ENCODE data around the gene ECEL1. TPM values are rescaled to one million over a fixed set of nuclear protein-coding genes. Genes with fewer than 3 reads are reported as not detected.

Gene ECEL1
- total RNA-seq, 1 experiment from 2014 or later, result not detected

DNA sequence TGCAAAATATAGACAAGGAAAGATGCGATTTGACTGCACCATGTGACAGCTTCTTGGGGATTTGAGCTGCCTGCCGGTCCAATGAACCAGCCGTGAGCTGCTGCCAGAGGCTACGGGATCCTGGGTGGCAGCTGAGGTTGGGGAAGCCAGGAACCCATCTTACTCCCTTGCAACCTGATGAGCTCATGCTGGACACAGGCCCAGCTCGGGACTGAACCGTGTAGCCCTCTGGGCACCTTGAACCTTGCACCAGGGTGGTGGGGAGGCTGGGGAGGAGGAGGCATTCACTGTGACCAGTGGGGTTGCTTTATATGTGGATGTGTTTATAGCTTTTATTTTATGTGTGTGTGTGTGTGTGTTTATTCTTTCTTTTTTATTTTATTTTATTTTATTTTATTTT, 22.6 kb downstream of the ECEL1 start:
- H3K27ac ChIP-seq, result no peak overlapping the region
- no peaks in the 10 kb centered on the region for H4K20me1 ChIP-seq (ENCODE audit: insufficient read depth)
- H3K9me3 ChIP-seq (ENCODE audit: insufficient read depth, low read depth), result no peaks in the 10 kb centered on the region
- no peaks in the 10 kb centered on the region for H3K4me1 ChIP-seq (replicated peaks; ENCODE audit: insufficient read depth)
- no peak overlapping the region for H3K4me2 ChIP-seq
- ChIA-PET CTCF (no interaction called here), POLR2A (ENCODE audit: unreplicated experiment) (no interaction called here)
- H3K79me2 ChIP-seq (ENCODE audit: low read depth), result no peaks in the 10 kb centered on the region
- no peaks in the 10 kb centered on the region for H3K9me2 ChIP-seq (ENCODE audit: insufficient read depth)
- no peaks in the 10 kb centered on the region for H3F3A ChIP-seq (ENCODE audit: insufficient read depth, low read depth)
- peaks cover 79% of the 10 kb centered on the region for H3K27me3 ChIP-seq (ENCODE audit: insufficient read depth, low read depth)
- H3K36me3 ChIP-seq (ENCODE audit: low read depth), result no peaks in the 10 kb centered on the region
- H3K4me3 ChIP-seq, result no peak overlapping the region
- intact Hi-C loops (cut with micrococcal nuclease; ENCODE audit: unreplicated experiment), result no loop called here
- BruUV-seq (replicated peaks), result no TSS peak
- H2AFZ ChIP-seq, result no peak overlapping the region
- no peak for TF ChIP-seq EZH2 (IDR thresholded peaks at IDR 0.05; ENCODE audit: low read depth)
- TF ChIP-seq, protein P1, sequence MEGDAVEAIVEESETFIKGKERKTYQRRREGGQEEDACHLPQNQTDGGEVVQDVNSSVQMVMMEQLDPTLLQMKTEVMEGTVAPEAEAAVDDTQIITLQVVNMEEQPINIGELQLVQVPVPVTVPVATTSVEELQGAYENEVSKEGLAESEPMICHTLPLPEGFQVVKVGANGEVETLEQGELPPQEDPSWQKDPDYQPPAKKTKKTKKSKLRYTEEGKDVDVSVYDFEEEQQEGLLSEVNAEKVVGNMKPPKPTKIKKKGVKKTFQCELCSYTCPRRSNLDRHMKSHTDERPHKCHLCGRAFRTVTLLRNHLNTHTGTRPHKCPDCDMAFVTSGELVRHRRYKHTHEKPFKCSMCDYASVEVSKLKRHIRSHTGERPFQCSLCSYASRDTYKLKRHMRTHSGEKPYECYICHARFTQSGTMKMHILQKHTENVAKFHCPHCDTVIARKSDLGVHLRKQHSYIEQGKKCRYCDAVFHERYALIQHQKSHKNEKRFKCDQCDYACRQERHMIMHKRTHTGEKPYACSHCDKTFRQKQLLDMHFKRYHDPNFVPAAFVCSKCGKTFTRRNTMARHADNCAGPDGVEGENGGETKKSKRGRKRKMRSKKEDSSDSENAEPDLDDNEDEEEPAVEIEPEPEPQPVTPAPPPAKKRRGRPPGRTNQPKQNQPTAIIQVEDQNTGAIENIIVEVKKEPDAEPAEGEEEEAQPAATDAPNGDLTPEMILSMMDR (conservative IDR thresholded peaks at IDR 0.05), result no peak
- no peak for DNase-seq

DNA sequence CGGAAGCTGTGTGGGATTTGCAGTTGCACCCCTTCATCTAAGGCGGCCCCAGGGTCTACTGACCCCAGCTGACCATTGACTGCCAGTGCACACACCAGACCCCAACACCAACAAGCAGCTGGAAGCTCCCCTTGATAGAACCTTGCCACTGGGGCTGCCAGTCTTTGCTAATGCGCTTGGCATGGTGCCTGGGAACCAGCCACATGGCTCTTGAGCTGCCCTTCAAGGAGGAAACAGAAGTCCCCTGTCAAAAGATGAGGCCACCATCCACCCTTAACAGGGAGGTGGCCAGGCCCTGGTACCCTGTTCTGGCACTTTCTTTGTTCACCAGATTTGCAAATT, 23.1 kb downstream of the ECEL1 start:
- no peak for TF ChIP-seq EZH2 (IDR thresholded peaks at IDR 0.05; ENCODE audit: low read depth)
- Histone ChIP-seq H2AFZ (no peak overlapping the region), H3K4me2 (no peak overlapping the region), H3K9me3 (ENCODE audit: insufficient read depth, low read depth) (no peaks in the 10 kb centered on the region), H3K36me3 (ENCODE audit: low read depth) (no peaks in the 10 kb centered on the region), H3K27ac (no peak overlapping the region), H3K9me2 (ENCODE audit: insufficient read depth) (no peaks in the 10 kb centered on the region), H3K27me3 (ENCODE audit: insufficient read depth, low read depth) (peaks cover 79% of the 10 kb centered on the region), H4K20me1 (ENCODE audit: insufficient read depth) (no peaks in the 10 kb centered on the region), H3K4me1 (replicated peaks; ENCODE audit: insufficient read depth) (no peaks in the 10 kb centered on the region), H3K79me2 (ENCODE audit: low read depth) (no peaks in the 10 kb centered on the region), H3K4me3 (no peak overlapping the region), H3F3A (ENCODE audit: insufficient read depth, low read depth) (no peaks in the 10 kb centered on the region)
- POLR2A ChIA-PET (ENCODE audit: unreplicated experiment), result no interaction called here
- CTCF ChIA-PET, result no interaction called here
- no TSS peak for BruUV-seq (replicated peaks)
- intact Hi-C loops (cut with micrococcal nuclease; ENCODE audit: unreplicated experiment), result no loop called here
- no peak for DNase-seq

DNA sequence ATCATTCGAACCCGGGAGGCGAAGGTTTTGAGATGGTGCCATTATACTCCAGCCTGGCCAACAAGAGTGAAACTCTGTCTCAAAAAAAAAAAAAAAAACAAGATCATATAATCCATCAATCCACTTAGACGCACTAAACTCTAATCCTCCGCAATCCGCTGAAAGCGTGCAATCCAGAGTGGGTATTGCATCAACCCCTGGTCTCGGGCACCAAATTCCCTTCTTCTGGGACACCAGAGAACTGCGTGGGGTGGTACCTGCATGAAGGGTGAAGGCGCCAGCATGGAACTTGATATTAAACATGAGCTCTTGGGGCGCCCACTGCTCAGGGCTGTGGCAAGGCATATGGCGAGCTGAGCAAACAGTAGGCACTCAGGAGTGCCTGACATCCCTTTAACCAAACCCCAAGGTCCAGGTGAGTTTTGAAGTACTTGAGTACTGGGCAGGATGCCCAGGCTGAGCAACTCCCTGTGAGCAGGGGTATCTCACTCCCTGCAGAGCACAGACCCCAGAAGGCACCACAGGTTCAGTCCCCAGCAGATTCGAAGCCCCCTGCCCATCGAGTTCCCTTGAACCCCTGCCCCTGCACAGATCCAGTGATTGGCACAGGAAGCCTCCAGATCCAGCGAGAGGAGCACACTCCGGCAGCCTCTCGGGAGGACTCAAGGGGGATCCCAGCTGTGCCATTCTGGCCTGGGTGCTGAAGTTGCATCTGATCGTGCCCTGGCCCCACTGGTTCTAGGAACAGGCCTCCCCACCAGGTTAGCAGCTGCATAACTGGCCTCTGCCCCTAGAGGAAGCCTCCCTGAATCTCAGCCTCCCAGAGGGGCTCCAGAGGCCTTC, 23.7 kb downstream of the ECEL1 start:
- no peaks in the 10 kb centered on the region for H3K79me2 ChIP-seq (ENCODE audit: low read depth)
- no peaks in the 10 kb centered on the region for H3F3A ChIP-seq (ENCODE audit: insufficient read depth, low read depth)
- intact Hi-C loops (cut with micrococcal nuclease; ENCODE audit: unreplicated experiment), result no loop called here
- peaks cover 79% of the 10 kb centered on the region for H3K27me3 ChIP-seq (ENCODE audit: insufficient read depth, low read depth)
- ChIA-PET POLR2A (ENCODE audit: unreplicated experiment) (no interaction called here), CTCF (no interaction called here)
- BruUV-seq (replicated peaks), result no TSS peak
- H3K4me3 ChIP-seq, result no peak overlapping the region
- H2AFZ ChIP-seq, result no peak overlapping the region
- no peak for DNase-seq
- H3K27ac ChIP-seq, result no peak overlapping the region
- H3K9me3 ChIP-seq (ENCODE audit: insufficient read depth, low read depth), result no peaks in the 10 kb centered on the region
- H3K9me2 ChIP-seq (ENCODE audit: insufficient read depth), result no peaks in the 10 kb centered on the region
- no peak for TF ChIP-seq EZH2 (IDR thresholded peaks at IDR 0.05; ENCODE audit: low read depth)
- TF ChIP-seq, protein P1 (conservative IDR thresholded peaks at IDR 0.05), result no peak
- H3K4me2 ChIP-seq, result no peak overlapping the region
- H3K4me1 ChIP-seq (replicated peaks; ENCODE audit: insufficient read depth), result no peaks in the 10 kb centered on the region
- H3K36me3 ChIP-seq (ENCODE audit: low read depth), result no peaks in the 10 kb centered on the region
- H4K20me1 ChIP-seq (ENCODE audit: insufficient read depth), result no peaks in the 10 kb centered on the region

DNA sequence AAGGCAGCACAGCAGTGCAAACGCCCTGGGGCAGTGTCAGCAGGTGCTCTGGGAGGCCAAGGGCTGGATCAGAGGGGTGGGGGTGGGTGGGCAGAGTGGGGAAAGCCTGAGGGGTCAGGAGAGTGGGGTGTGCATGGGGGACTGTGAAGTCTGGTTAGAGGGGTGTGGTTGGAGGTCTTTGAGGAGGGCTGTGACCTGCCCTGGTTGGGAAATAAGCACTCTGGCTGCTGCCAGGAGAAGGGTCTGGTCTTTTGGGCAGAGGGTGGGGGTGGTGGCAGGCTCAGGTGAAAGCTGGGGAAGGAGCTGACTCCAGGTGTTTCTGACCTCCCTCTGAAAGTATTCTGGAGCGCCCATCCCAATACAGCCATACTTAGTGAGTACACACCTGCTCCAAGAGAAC, 27.5 kb downstream of the ECEL1 start:
- H3K4me2 ChIP-seq, result no peak overlapping the region
- H3K36me3 ChIP-seq (ENCODE audit: low read depth), result no peaks in the 10 kb centered on the region
- BruUV-seq (replicated peaks), result no TSS peak
- H3F3A ChIP-seq (ENCODE audit: insufficient read depth, low read depth), result no peaks in the 10 kb centered on the region
- H3K27me3 ChIP-seq (ENCODE audit: insufficient read depth, low read depth), result peaks cover 78% of the 10 kb centered on the region
- no peak overlapping the region for H3K4me3 ChIP-seq
- no peaks in the 10 kb centered on the region for H4K20me1 ChIP-seq (ENCODE audit: insufficient read depth)
- H3K79me2 ChIP-seq (ENCODE audit: low read depth), result no peaks in the 10 kb centered on the region
- POLR2A ChIA-PET (ENCODE audit: unreplicated experiment), result no interaction called here
- DNase-seq, result no peak
- H3K9me2 ChIP-seq (ENCODE audit: insufficient read depth), result no peaks in the 10 kb centered on the region
- no peaks in the 10 kb centered on the region for H3K9me3 ChIP-seq (ENCODE audit: insufficient read depth, low read depth)
- no peak overlapping the region for H3K27ac ChIP-seq
- H3K4me1 ChIP-seq (replicated peaks; ENCODE audit: insufficient read depth), result no peaks in the 10 kb centered on the region
- intact Hi-C loops (cut with micrococcal nuclease; ENCODE audit: unreplicated experiment), result no loop called here
- TF ChIP-seq, protein P1 (conservative IDR thresholded peaks at IDR 0.05), result no peak
- TF ChIP-seq EZH2 (IDR thresholded peaks at IDR 0.05; ENCODE audit: low read depth), result no peak
- CTCF ChIA-PET, result interaction anchor here (1.0 kb wide), 1 partner anchor 559 kb away, joined by 5 read pairs; no protein-coding TSS in a partner anchor
- no peak overlapping the region for H2AFZ ChIP-seq

Measured in PC-9 (cell line).